Stimulated activated CD4-positive, alpha-beta T cell treated with anti-CD3 and anti-CD28 coated beads, Interleukin-15, amount 100 ng/mL, for 1 hour (primary cell): ENCODE measurements around the gene NSUN5.
"Not testable (repeated sequence)": the region's sequence is repeated elsewhere in the genome, so short reads cannot be mapped to it uniquely, and the experiment has no call there.

Experiments
- DNase-seq, 2 donors: peaks; one replicate each; pipeline ENCODE4 v3.0.0-alpha.2; 2020; ENCODE audit warnings: low read depth in 1 of 2, low spot score in 1 of 2

NSUN5 gene

DNA sequence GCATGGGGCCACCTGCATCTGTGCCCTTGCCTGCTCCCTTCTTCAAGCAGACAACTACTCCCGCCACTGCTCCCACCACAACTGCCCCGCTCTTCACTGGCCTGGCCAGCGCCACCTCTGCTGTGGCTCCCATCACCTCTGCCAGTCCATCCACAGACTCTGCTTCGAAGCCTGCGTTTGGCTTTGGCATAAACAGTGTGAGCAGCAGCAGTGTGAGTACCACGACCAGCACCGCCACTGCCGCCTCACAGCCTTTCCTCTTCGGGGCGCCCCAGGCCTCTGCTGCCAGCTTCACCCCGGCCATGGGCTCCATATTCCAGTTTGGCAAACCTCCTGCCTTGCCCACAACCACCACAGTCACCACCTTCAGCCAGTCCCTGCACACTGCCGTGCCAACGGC, 11.4 kb downstream of the NSUN5 start:
- DNase-seq = not testable (repeated sequence)

DNA sequence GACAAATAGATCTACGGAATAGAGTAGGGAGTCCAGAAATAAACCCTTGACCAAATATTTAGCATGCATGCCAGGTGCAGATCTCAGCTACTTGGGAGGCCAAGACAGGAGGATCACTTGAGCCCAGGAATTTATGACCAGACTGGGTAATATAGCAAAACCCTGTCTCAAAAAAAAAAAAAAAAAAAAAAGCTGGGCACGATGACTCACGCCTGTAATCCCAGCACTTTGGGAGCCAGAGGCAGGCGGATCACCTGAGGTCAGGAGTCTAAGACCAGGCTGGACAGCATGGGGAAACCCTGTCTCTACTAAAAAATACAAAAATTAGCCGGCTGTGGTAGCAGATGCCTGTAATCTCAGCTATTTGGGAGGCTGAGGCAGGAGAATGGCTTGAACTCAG, 31.4 kb downstream of the NSUN5 start:
- not testable (repeated sequence) for DNase-seq

DNA sequence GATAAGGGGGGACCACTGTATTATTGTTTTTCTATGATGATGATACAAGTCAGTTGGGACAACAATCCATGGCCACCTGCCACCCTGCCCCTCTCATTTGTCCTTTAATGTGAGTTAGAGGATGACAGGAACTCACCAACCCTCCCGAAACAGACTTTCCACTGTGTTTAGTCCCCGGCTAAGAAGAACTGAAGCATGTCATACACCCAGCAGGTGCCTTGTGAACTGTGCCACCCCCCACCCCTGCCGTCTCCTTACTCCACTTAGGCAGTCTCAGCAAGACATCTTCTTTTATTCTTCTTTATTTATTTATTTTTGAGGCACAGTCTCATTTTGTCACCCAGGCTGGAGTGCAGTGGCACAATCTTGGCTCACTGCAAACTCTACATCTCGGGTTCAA, 40.8 kb downstream of the NSUN5 start:
- not testable (repeated sequence) for DNase-seq

DNA sequence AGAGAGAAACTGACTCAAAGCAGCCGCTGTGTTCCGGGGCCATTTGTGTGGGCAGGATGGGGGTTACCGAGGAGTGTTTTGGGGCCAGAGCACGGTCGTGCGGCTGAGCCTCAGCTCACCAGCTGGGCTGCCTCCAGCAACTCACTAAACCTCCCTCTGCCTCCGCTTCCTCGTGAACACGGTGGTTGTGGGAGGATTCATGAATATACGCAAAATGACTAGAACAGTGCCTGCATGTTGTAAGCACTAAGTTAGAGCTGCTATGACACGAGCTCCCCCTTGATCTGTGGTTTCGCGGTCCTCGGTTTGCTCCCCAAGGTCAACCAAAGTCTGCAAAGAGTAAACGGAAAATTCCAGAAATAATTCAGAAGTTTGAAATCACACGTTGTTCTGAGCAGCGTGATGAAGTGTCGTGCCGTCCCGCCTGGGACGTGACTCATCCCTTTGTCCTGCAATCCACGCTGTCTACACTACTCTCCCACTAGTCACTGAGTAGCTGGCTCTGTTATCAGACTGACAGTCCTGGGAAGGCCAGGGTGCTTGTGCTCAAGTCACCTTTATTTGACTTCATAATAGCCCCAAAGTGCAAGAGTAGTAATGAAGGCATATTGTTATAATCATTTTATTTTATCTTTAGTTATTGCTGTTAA, 41.8 kb downstream of the NSUN5 start:
- DNase-seq = not testable (repeated sequence)

DNA sequence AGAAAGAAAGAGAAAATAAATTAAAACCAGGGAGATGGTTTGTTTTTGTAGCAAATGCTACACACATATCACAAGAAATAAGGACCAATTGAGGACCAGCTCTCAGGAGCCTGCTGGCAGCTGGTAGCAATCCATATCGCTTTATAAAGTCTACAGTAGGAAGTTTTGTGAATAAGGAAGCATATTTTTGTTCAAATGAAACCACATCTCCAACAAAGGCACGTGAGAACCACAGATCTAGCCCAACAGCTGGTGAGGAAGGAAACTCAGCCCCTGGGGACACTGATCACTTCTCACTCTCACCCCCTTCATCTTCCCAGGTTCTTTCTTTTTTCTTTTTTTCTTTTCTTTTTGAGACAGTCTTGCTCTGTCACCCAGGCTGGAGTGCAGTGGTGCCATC, 46.2 kb downstream of the NSUN5 start:
- DNase-seq = not testable (repeated sequence)
